NCI-H146 treated with DMSO at 0.1 percent for 48 hours (cell line): ENCODE results near the gene SRC.

ENCODE experiments used
- DNase-seq: peaks from one replicate; lab custom pipeline; 2025; ENCODE audit not compliant: unreplicated experiment; lab: John Stamatoyannopoulos, UW

SRC gene

DNA sequence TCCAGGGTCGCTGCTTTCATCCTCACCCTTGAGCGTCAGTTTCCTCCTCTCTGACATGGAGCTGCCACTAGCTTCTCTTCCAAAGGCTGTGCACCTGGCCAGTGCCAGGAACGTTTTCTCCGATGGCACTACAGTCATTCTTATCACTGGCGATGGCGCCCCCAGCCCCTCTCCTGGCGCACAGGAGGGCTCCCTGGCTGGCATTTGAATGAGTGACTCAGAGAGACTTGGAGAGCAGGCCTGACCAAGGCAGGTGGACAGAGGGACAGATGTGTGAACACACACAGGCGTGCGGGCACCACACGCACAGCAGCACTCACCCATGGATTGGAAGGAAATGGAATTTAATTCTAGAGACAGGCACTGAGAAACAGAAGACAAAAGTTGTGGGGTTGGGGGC is 77.6 kb downstream of the SRC start:
- DNase-seq: no peak

DNA sequence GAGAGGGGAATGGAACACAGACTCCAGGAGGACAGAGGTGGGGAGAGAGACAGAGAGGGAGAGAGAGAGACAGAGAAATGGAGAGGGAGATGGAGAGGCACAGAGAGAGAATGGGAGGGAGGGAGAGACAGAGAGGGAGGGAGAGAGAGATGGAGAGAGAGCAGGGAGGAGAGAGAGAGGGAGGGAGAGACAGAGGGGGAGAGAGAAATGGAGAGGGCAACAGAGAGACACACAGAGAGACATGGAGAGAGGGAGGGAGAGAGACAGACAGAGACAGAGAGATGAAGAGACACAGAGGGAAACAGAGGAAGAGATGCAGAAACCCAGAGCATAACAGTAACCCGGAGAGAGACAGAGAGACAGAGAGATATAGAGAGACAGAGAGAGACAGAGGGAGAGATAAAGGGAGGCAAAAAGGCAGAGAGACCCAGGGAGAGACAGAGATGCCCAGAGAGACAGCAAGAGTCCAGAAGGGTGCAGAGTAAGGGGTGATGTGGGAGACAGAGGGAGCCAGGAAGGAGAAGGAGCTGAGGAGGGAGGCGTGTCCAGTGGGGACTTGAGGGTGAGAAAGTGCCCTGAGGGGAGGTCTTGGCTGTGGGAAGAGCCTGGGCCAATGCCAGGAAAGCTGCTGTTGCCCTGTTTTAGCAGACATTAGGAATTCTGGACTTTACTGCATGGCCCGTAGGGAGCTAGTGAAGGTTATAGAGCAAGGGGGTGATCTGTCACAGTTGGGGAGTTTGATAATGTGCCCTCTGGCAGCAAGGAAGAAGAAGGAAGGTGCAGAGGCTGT is 78.3 kb downstream of the SRC start:
- DNase-seq: no peak

DNA sequence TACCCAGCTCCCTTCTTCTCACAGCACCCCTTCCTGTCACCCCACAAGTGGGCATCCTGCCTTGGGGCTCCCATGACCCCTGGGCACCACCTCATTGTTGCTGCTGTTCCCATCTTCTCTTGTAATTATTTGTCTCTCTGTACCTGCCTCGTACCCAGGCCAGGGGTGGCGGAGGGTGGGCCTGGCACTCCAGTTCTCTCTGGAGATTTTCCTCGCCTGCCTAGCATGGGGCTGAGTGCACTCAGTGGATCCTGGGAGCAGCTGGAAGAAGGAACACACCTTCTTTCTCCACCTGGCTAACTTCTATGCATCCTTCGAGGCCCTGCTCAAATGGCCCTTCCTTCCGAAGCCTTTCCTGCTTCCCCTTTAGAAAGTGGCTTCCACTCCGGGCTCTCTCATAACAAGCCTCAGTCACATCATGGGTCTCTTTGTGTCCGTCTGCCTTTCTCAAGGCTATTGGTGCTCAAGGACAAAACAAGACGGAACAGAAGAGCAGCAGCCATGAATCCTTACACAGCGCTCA is 79.2 kb downstream of the SRC start:
- DNase-seq: no peak

DNA sequence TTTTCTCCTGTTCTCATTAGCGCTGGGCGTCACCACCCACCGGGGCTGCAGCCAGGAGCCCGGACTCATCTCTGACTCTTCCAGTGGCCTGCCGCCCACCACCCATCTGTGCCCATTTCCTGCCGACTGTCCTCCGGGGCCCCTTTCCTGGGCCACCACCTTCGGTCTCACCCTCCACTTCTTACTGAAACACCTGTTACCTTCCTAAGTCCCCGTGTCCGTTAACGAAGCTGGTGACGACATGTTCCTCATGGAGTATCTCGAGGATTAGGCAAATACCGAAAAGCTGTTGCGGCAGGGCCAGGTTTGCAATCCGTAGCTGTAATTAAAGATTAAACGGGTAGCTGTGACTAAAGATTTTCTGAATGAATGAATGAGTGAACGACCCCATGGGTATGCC is 80.2 kb downstream of the SRC start:
- no peak for DNase-seq

DNA sequence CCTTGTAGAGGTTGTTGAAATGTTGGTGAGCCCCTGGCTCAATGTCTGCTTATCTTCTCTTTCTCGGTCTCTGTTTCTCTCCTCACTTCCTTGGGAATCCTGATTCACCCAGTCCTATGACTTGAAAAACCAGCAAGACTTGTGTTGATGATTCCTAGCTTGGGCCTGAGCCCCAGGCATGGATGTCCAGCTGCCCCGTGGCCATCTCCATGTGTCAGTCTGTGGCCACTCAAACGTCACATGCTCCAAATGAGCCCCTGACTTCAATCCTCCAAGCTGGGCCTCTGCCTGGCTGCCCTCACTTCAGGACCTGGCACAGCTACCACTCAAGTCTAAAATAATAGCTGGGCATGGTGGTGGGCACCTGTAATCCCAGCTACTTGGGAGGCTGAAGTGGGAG is 81.0 kb downstream of the SRC start:
- no peak for DNase-seq

DNA sequence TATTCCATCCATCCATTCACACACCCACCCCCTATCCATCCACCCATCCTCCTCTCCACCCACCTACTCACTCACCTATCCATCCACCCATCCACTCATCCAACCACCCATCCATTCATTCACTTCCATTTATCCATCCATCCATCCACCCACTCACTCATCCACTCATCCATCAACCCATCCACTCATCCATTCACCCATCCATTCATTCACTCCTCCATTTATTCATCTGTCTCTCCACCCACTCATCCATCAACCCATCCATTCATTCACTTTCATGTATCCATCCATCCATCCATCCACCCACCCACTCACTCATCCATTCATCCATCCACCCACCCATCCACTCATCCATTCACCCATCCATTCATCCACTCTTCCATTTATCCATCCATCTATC is 84.1 kb downstream of the SRC start:
- DNase-seq: no peak

DNA sequence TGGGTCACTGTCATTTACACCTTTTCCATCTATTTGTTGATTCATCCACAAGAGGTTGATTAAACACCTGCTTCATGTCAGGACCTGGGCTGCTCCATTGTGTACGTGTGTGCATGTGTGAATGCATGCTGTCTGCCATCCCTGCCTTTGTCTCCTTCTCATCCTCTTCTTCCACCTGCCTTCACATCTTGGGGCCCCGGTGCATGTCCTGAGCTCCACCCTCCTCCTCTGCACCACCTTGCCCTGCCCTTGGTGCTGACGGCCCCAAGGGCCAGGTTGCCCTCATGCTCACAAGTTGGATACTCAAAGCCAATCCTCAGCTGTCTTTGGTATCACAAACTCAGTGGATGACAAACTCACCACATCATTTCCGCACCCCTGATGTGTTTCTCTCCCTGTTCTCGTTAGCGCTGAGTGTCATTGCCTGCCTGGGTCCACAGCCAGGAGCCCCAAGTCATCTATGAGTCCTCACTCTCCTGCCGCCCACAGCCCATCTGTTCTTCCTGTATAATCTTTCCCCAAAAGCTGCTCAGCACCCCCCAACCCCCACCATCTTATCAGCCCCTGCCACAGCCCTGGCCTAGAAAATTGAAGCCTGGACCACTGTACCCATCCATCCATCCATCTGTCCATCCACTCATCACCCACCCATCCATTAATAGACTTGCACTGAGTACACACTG is 85.0 kb downstream of the SRC start:
- DNase-seq: peak; percentile 91

DNA sequence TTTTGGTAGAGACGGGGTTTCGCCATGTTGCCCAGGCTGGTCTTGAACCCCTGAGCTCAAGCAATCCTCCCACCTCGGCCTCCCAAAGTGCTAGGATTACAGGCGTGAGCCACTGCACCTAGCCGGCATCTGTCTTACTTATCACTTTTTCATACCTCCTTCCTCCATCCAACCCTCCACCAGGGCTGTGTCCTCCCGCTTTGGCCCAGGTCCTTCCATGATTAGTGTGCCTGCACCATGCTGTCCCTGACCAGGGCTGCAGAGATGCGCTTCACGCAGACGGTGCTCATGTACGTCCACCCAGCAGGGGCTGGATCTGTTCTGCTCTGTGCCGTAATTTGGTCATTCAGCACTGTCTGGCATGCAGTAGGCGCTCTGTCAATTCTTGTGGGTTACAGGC is 85.8 kb downstream of the SRC start:
- DNase-seq: no peak

DNA sequence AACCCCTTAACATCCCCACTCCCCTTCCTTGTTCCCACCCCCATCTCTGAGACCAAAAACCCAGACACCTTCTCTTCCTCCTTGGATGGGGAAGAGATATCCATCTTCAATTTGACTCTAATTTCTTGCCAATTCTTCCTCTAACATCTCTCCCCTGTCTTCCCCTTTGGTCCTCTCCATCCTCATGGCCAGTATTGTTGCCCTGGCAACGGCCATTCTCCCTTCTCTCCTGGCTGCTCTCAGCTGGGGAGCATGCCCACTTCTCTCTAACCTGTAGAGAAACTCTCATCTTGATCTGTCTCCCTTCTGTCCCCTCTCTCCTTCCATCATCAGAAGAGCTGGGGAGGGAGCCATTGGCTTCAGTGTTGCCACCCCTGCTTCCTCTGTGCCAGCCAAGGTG is 86.7 kb downstream of the SRC start:
- no peak for DNase-seq

DNA sequence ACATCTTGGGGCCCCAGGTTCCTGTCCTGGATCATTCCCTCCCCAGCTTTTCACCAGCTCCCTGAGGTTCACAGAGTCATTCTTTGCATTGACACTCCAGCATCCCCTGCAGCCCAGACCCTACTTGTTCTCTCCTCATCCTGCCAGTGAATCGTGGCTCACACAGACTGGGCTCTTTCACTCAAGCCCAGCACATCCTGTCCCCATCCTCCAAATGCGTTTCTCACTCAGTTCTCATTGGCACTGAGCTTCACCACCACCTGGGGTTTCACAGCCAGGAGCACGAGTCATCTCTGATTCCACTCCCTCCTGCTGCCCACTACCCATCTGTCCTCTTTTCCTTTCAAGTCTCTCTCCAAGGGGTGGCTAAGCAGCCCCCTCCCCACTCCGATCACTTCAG is 89.7 kb downstream of the SRC start:
- DNase-seq: no peak

DNA sequence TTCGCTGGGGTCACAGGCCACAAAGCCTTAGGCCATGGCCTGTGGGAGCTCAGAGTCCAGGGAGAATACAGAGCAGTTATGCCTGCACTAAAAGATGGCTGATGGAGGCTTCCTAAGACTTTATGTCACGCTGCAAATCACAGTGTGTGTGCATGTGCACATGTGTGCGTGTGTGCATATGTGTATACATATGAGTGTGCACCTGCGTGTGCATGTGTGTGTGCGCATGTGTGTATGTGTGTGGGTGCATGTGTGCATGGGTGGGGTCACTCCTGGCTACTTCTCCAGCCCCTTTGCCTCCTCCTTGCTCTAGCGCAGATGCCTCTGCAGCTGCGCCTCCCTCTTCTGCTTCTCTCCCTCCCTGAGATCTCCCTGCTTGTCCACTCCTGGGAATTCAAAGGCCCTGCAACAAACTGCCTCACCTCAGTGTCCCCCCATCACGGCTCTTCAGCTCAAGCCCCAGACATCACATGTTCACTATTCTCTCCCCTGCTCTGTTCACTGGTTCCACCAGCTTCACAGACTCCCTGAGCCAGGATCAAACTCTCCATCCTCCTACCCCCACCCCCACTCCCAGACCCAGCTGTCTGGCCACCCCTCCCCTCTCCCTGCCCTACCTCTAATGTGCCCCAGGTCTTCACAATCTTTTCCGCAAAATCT is 90.7 kb downstream of the SRC start:
- no peak for DNase-seq

DNA sequence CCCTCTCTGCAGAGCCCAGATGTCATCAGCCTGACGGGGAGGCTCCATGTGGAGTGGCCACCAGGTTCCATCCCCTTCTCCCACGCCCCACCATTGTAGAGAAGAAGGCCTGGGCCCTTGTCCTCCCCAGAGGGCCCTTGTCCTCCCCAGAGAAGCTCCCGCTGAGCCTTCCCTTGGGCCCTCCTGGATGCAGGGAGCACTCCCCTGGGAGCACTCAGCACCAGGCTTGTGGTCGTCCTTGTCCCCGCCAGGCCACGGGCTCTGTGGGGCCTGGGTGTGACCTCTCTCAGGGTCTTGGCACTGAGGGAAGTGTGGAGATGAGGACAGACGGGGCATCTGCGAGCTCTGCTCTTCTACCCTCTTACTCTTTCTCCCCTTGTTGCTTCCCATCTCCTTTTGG is 91.7 kb downstream of the SRC start:
- DNase-seq: no peak

DNA sequence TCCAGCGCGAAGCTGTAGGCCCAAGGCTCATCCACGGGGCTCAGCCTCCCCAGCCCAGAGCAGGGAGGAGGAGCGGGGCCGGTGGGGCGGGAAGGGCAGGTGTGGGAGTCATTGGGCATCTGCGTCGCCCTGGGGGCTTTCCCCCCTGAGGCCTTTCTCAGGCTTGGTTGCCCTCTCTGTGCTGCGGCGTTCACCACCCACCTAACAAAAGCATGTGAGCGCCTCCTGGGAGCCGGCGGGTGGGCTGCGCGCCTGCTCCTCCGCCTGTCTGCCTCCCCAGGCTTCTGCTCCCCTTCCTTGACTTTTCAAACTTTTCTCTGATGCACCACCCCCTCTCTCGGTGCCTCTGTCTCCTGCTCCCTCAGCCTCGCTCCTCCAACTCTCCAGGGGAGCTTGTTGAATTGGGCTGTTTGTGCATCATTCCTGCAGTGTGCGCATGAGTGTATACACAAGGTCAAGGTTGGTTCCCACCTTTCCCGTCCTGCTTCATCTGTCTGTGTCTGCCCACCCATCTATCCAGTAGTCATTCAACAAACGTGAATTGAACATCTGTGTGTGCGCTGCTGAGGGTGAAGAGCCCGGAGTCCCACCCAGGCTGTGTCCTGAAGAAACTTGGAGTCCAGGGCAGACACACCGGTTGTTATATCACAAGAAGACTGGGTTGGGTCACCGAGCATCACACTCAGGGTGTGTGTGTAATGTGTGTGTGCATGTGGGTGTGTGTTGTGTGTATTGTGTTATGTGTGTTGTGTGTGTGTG is 92.7 kb downstream of the SRC start:
- no peak for DNase-seq

DNA sequence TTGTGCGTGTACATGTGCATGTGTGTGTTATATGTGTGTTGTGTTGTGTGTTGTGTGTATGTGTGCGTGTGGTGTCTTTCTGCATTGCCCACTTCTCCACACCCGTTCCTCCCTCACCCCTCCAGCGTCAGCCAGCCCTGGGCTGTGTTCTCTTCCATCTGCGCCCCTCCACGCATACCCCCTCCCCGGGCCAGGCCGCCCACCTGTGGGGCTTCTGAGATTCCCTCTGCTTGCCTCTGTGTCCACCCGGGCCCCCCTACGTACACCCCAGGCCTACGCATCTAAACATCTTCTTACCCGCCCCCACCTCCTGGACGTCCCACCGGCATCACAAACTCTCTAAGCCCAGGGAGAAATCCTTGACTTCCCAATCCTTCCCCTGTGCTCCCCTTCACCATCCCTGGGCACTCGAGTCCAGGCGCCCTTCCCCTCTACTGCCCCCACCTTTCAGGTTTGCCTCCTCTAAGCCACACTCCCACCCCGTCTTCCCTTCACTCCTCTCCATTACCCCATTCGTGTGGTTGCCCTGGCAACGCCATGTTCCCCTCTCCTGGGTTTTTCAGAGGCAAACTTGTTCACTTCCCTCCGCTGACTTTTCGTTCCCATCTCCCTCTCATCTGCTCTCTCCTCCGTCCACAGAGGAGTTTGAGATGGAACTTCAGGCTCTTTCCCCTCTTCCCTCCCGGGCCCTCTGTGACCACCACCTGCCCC is 93.4 kb downstream of the SRC start:
- DNase-seq: no peak

DNA sequence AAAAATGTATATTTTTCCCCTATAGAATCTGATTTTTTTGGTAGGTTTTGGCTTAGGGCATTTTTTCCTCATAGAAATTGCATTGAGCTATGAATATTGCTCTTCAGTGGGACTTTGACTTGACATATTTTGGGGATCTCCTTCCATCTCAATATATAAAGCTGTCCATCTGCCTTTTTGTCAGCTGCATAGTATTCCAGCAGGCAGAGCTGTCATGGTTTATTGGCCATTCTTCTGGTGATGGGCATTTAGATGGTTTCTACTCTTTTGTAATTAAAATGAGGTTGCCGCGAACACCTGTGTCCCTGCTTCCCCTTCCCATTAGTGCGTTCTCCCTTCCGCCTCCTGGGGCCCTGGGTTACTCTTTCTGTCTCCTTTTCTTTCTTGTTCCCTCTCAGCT is 95.1 kb downstream of the SRC start:
- DNase-seq: no peak

DNA sequence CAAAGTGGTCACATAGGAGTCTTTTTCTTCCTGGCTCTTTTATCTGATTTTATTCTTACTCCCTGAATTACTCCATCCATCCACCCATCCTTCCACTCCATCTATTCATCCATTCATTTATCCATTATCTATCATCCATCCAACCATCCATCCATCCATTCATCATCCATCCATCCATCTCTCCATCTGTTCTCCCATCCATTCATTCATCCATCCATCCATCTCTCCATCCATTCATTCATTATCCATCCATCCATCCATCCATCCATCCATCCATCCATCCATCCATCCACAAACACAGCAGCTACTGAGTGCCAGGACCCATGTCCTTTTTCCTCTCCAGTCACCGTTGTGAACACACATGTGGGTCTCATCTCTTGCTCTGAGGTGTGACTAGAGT is 96.6 kb downstream of the SRC start:
- no peak for DNase-seq

DNA sequence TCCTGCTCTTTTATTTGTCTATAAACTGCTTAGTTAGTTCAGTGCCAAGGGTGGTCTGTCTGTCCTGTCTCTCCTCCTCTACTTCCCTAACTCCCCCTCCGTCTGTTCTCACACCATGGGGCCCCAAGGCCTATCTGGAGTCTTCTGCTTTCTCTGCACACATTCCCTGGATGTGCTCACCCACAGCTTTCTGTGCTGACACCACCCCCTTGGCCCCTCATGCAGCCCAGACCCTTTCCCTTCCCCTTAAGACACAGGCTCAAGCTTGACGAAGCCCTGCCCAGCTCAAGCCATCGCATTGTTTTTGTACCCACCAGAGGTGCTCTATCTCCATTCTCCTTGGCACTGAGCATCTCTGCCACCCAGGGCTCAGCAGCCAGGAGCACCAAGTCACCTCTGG is 97.0 kb downstream of the SRC start:
- no peak for DNase-seq

DNA sequence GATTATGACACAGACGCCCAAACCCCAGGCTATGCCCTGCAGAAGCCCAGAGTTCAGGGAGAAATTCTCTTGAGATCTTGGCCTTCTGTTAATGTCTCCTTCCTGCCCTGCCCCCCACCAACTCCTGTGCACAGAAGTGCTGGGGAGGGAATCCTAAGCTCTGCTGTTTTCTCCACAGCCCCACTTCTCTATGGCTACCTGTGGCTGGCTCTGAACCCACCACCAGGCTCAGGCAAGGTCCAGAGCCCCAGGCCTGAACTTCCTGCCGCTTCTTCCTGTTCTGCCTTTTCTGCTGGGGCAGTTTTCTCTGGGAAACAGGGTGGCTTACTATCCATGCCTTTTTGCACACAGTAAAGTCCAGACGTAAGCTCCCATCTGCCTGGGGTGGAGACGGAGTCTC is 97.7 kb downstream of the SRC start:
- DNase-seq: no peak

DNA sequence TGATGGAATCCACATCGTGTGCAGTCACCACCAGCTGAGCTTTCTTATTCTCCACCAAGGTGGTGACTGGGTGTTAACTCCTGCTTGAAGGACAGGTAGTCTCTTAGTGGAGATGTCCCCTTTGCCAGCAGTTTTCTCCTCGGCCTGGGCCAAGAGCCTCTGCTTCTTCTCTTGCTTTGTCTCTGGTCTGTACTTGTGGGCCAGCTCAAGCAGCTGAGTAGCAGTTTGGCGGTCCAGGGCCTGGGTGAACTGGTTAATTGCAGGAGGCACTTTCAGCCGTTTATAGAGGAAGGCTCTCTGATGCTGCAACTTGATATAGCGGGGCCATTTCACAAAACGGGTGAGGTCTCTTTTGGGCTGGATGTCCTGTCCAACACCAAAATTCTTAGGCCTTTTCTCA is 99.1 kb downstream of the SRC start:
- no peak for DNase-seq

DNA sequence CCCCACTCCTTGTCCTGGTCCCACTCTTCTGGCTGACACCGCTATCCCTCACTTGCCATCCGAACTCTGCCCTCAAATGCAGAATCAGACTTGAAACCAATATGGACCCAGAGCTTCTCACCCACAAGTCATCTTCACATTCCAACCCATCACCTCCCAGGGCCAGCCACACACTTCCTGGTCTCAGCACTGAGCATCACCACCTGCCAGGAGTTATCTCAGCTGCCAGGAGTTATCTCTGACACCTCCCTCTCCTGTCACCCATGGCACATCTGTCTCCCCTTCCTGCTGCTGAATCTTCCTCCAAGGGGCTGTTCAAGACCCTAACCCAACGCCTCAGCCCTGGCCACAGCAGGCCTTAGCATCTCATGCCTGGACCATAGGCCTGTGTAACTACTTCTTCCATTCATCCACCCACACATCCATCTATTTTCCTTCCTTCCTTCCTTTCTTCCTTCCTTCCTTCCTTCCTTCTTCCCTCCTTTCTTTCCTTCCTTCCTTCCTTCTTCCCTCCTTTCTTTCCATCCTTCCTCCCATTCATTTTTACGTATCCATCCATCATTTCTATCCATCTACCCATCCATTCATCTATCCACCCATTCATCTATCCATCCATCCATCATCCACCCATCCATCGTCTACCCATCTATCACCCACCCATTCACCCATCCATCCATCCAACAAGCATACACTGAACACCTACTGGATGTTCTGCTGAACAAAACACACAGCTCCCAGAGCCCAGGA is 100.5 kb downstream of the SRC start:
- DNase-seq: no peak
